Caco-2 (cell line): ENCODE measurements around the gene WNT5B. TPM values are rescaled to one million over a fixed set of nuclear protein-coding genes. Genes with fewer than 3 reads are reported as not detected.

Experiments used
- BruUV-seq: library from RNA; stranded (reverse); fragments of 400-500 nt; replicated peaks from 2 replicates; lab custom pipeline; 2021; lab: Mats Ljungman, UMichigan
- CTCF ChIA-PET: fragments of 300-600 bp; sonication (Branson Sonifier 250); formaldehyde crosslinking; loops from one replicate; lab custom pipeline; 2022; ENCODE audit warnings: antibody characterized with exemption; lab: Charles Lee
- POLR2A ChIA-PET: fragments of 300-600 bp; sonication (Branson Sonifier 250); formaldehyde crosslinking; loops from one replicate; lab custom pipeline; 2022; ENCODE audit warnings: antibody characterized with exemption; lab: Charles Lee
- DNase-seq, 2 experiments: peaks; one replicate each; pipeline versions ENCODE4 v3.0.0 to v3.0.0-alpha.2; 2020 to 2022
- H3K27me3 ChIP-seq: replicated peaks from 2 replicates; pipeline ENCODE4 v1.6.0; 2011; ENCODE audit warnings: low read length; ENCODE audit not compliant: control insufficient read depth, insufficient read depth
- H3K36me3 ChIP-seq: 2 replicates; pipeline ENCODE4 v1.5.1; 2011; ENCODE audit warnings: low read length; ENCODE audit not compliant: control insufficient read depth, insufficient read depth
- H3K4me1 ChIP-seq: fragments of 250-450 bp; sonication (Bioruptor Pico); 2 replicates; pipeline ENCODE4 v1.5.1; 2020; ENCODE audit warnings: mild to moderate bottlenecking
- H3K4me3 ChIP-seq: 2 replicates; pipeline ENCODE4 v1.5.1; 2011; ENCODE audit warnings: low read depth, mild to moderate bottlenecking, control low read depth, low read length
- H3K9me3 ChIP-seq: fragments of 250-450 bp; sonication (Bioruptor Pico); 2 replicates; pipeline ENCODE4 v1.5.1; 2020; ENCODE audit warnings: mild to moderate bottlenecking, moderate library complexity
- H3K27ac Mint-ChIP-seq: one replicate; pipeline ENCODE4 v1.8.0; 2022; ENCODE audit warnings: mixed read lengths; ENCODE audit not compliant: unreplicated experiment
- H3K27me3 Mint-ChIP-seq: one replicate; pipeline ENCODE4 v1.8.0; 2022; ENCODE audit warnings: mixed read lengths; ENCODE audit not compliant: insufficient read depth, unreplicated experiment
- H3K36me3 Mint-ChIP-seq: one replicate; pipeline ENCODE4 v1.8.0; 2022; ENCODE audit warnings: mild to moderate bottlenecking, mixed read lengths; ENCODE audit not compliant: insufficient read depth, unreplicated experiment
- H3K4me1 Mint-ChIP-seq: one replicate; pipeline ENCODE4 v1.8.0; 2022; ENCODE audit warnings: low read depth, mixed read lengths; ENCODE audit not compliant: unreplicated experiment
- H3K4me3 Mint-ChIP-seq: one replicate; pipeline ENCODE4 v1.8.0; 2022; ENCODE audit warnings: mild to moderate bottlenecking, moderate library complexity, mixed read lengths; ENCODE audit not compliant: unreplicated experiment
- H3K9me3 Mint-ChIP-seq: one replicate; pipeline ENCODE4 v1.8.0; 2022; ENCODE audit warnings: mixed read lengths; ENCODE audit not compliant: unreplicated experiment
- intact Hi-C: fragments of 100-400 bp; cut with micrococcal nuclease; formaldehyde crosslinking; loops from one replicate; pipeline ENCODE4 v1.10.0; 2022; ENCODE audit not compliant: unreplicated experiment
- total RNA-seq: library from RNA; stranded (reverse); gene quantifications from 2 replicates; pipeline ENCODE4 v1.2.3, GENCODE V29; 2022
- TF ChIP-seq, protein P1 (sequence below), 2 experiments: fragments of 200-600 bp in 1 of 2; IDR thresholded peaks; 1 replicate in 1 of 2; 2 replicates in 1 of 2; pipeline versions ENCODE4 v1.5.1 to v1.8.0; 2011 to 2022; ENCODE audit warnings: antibody characterized with exemption in 1 of 2, control low read depth in 1 of 2, inconsistent platforms in 1 of 2, low read depth in 1 of 2, low read length in 1 of 2, mild to moderate bottlenecking in 1 of 2, moderate library complexity in 1 of 2; ENCODE audit not compliant: insufficient read depth in 1 of 2, severe bottlenecking in 1 of 2, unreplicated experiment in 1 of 2

The WNT5B gene
- total RNA-seq, 1 experiment from 2014 or later: 6.9 TPM

DNA sequence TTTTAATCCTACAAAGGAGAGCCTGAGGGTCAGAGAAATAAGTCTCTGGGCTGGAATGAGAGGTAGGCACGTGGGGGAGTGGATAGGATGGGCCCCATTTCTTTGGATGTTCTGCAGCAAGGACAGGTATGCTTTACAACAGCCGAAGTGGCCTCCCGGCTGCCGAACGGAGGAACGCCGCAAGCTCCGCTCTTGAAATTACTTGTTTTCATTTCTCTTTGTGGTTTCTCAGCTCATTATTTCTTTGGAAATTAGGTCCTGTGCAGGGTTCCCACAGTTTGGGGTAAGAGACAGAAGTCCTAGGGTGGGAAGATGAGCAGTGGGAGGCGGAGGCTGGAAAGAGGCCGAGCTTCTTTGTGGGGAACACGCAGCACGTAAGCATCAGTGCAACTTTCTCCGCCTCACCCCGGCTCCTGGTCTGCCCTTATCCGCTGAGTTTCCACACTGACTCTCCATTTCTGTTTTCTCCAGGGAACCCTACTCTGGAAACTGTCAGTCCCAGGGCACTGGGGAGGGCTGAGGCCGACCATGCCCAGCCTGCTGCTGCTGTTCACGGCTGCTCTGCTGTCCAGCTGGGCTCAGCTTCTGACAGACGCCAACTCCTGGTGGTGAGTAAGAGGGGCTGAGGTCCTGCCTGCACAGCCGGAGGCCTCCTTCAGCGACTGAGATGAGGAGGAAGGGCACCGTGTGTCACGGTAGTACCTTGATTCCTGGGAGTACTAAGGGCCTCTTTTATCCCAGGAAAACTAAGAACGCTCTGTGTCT is 2.0 kb downstream of the WNT5B start:
- intact Hi-C loops: no loop called here
- POLR2A ChIA-PET: interaction anchor here (0.5 kb wide), 1 partner anchor 111 kb away, joined by 6 read pairs; no protein-coding TSS in a partner anchor

GRCh38 chr12:1632702-1633101 is 3.7 kb downstream of the WNT5B start:
- intact Hi-C loops: no loop called here
- CTCF ChIA-PET: interaction anchor here (0.7 kb wide), 1 partner anchor 405 kb away, joined by 3 read pairs; no protein-coding TSS in a partner anchor

More for the DNA sequence above, 2.0 kb downstream of the WNT5B start:
- no TSS peak for BruUV-seq
- Mint-ChIP-seq H3K27me3 (no peaks in the 10 kb centered on the region), H3K27ac (no peak overlapping the region), H3K4me1 (peaks cover 28% of the 10 kb centered on the region), H3K36me3 (no peaks in the 10 kb centered on the region), H3K9me3 (no peaks in the 10 kb centered on the region), H3K4me3 (peak overlapping the region; percentile 97)
- peaks cover 23% of the 10 kb centered on the region for H3K4me1 ChIP-seq
- no peaks in the 10 kb centered on the region for H3K9me3 ChIP-seq
- CTCF ChIA-PET: interaction anchor here (0.6 to 2.6 kb wide), 5 partner anchors 21 to 500 kb away, joined by 3 to 16 read pairs (median 4); no protein-coding TSS in a partner anchor
- H3K36me3 ChIP-seq: no peaks in the 10 kb centered on the region
- no peaks in the 10 kb centered on the region for H3K27me3 ChIP-seq
- H3K4me3 ChIP-seq: no peak overlapping the region
- peak; percentile 33 to 61 for DNase-seq
- TF ChIP-seq, protein P1, sequence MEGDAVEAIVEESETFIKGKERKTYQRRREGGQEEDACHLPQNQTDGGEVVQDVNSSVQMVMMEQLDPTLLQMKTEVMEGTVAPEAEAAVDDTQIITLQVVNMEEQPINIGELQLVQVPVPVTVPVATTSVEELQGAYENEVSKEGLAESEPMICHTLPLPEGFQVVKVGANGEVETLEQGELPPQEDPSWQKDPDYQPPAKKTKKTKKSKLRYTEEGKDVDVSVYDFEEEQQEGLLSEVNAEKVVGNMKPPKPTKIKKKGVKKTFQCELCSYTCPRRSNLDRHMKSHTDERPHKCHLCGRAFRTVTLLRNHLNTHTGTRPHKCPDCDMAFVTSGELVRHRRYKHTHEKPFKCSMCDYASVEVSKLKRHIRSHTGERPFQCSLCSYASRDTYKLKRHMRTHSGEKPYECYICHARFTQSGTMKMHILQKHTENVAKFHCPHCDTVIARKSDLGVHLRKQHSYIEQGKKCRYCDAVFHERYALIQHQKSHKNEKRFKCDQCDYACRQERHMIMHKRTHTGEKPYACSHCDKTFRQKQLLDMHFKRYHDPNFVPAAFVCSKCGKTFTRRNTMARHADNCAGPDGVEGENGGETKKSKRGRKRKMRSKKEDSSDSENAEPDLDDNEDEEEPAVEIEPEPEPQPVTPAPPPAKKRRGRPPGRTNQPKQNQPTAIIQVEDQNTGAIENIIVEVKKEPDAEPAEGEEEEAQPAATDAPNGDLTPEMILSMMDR (IDR thresholded peaks at IDR 0.05; ENCODE audit: insufficient read depth in 1 of 2, low read depth in 1 of 2, low read length in 1 of 2, severe bottlenecking in 1 of 2, unreplicated experiment in 1 of 2): no peak

DNA sequence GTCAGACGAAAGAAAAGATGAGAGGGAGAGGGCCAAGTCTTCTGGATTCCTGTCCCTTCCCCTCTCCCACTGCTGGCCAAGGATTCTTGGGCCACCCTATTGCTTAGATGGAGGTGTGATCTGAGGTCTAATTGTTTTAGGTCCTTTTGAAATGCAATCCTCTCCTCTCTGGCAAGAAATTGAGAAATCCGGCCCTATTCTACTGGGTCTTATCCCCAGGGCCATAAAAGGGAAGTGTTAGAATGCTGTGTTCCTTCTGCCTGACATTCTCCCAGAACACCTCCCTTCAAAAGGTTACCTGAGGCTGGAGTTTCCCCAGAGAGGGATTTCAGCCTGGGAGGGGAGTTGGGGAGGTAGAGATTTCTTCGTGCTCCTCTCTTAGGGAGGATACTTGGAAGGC is 4.4 kb downstream of the WNT5B start:
- Mint-ChIP-seq H3K4me1 (peaks cover 27% of the 10 kb centered on the region), H3K27me3 (no peaks in the 10 kb centered on the region), H3K27ac (no peak overlapping the region), H3K36me3 (no peaks in the 10 kb centered on the region), H3K4me3 (no peak overlapping the region), H3K9me3 (no peaks in the 10 kb centered on the region)
- no peak for DNase-seq
- no peaks in the 10 kb centered on the region for H3K9me3 ChIP-seq
- no peak overlapping the region for H3K4me3 ChIP-seq
- POLR2A ChIA-PET: no interaction called here
- peaks cover 23% of the 10 kb centered on the region for H3K4me1 ChIP-seq
- no peaks in the 10 kb centered on the region for H3K36me3 ChIP-seq
- no peaks in the 10 kb centered on the region for H3K27me3 ChIP-seq
- TF ChIP-seq, protein P1 (IDR thresholded peaks at IDR 0.05; ENCODE audit: insufficient read depth in 1 of 2, low read depth in 1 of 2, low read length in 1 of 2, severe bottlenecking in 1 of 2, unreplicated experiment in 1 of 2): no peak
- BruUV-seq: no TSS peak
- CTCF ChIA-PET: interaction anchor here (1.5 to 2.3 kb wide), 2 partner anchors 16 to 165 kb away, joined by 4 to 16 read pairs; no protein-coding TSS in a partner anchor
- intact Hi-C loops: no loop called here

More at GRCh38 chr12:1632702-1633101, 3.7 kb downstream of the WNT5B start:
- no peak overlapping the region for H3K4me3 ChIP-seq
- H3K36me3 ChIP-seq: no peaks in the 10 kb centered on the region
- Mint-ChIP-seq H3K36me3 (no peaks in the 10 kb centered on the region), H3K4me1 (peaks cover 28% of the 10 kb centered on the region), H3K9me3 (no peaks in the 10 kb centered on the region), H3K27me3 (no peaks in the 10 kb centered on the region), H3K27ac (no peak overlapping the region), H3K4me3 (no peak overlapping the region)
- TF ChIP-seq, protein P1 (IDR thresholded peaks at IDR 0.05; ENCODE audit: insufficient read depth in 1 of 2, low read depth in 1 of 2, low read length in 1 of 2, severe bottlenecking in 1 of 2, unreplicated experiment in 1 of 2): no peak
- no TSS peak for BruUV-seq
- no peak for DNase-seq
- no peaks in the 10 kb centered on the region for H3K27me3 ChIP-seq
- H3K4me1 ChIP-seq: peaks cover 23% of the 10 kb centered on the region
- POLR2A ChIA-PET: no interaction called here
- no peaks in the 10 kb centered on the region for H3K9me3 ChIP-seq
